GM19043 (cell line): ENCODE measurements around the gene PITPNM1.
"Not testable (repeated sequence)": the region's sequence is repeated elsewhere in the genome, so short reads cannot be mapped to it uniquely, and the experiment has no call there.

Experiments used
- ATAC-seq: cut with Tn5 transposase; IDR thresholded peaks from one replicate; pipeline ENCODE4 v1.9.1; 2021; ENCODE audit warnings: low read depth; ENCODE audit not compliant: unreplicated experiment

The PITPNM1 gene

DNA sequence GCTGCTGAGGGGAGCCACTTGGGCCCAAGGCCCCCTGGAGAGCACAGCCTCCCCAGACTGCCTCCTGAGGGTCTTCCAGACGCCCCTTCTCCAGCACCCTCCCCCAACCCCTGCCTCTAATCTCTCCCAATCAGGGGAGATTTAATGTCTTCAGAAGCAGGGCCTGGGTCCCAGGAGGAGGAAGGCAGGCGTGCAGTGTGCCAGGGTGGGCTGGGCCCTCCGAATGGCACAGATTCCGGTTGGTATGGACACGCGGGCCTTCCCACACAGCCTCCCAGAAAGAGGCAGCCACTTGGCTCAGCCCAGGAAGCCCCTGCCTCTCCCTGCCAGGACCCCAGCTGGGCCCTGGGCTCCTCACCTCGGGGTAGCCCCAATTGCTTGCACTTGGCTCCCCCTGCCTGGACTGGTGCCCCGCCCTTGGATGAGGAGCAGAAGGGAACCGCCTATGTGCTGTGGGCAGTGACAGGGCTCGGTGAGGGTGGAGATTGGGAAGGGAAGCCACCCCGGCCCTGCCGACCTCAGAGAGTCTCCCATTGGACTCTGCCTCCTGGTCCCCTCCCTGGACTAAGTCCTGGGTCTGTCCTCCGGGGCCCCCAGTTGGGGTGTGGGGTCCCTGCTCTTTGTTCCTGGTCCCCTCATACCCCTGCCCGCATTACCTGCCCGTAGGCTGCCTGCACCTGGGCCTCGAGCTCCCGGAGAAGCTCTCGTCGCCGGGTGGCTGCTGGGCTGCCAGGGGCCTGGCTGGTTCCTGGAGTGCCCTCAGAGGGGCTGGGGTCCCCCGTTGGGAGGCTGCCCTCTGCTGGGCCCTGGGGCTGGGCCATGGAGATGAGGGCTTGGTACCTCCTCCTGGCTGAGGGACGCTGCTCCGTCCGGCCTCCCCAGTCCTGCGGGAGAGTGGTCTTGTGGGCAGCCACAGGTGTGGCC, 18.7 kb upstream of the PITPNM1 start:
- ATAC-seq = no peak

DNA sequence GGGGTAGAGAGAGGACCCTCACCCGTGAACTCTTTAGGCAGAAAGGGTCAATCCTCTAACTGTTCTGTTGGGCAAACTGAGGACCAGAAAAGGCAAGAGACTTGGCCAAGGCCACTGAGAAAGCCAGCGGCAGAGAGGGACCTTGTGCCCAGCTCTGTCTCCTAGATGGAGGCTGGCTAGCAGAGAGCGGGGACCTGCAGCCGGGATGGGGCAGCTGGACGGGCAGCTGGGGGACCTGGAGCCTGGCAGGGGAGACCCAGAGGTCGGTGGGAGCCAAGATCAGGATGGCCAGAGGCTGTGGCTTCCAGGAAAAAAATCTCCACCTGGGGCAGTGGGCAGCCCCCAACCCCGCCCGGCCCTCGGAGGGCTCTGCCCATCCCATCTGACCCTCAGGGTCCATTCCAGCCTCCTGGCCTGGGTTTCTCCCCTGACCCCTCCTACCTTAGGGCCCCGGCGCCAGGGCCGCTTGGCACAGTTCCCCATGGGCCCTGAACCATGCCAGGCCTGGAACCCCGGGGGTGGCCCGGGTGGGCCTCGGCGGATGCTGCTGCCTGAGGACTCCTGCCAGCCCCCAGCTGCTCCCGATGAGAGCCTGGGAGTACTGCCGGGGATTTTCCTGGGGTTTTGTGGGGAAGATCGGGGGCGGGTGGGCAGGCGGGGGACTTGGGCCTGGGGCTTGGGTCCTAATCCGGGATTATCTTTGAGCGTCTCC, 17.8 kb upstream of the PITPNM1 start, which contains the start of gene CABP2:
Gene CABP2, minus strand, starts transcription at position 603 of the 712 bp plus-strand sequence. Its CDS starts 120 bp downstream, at position 483.
- no peak for ATAC-seq

DNA sequence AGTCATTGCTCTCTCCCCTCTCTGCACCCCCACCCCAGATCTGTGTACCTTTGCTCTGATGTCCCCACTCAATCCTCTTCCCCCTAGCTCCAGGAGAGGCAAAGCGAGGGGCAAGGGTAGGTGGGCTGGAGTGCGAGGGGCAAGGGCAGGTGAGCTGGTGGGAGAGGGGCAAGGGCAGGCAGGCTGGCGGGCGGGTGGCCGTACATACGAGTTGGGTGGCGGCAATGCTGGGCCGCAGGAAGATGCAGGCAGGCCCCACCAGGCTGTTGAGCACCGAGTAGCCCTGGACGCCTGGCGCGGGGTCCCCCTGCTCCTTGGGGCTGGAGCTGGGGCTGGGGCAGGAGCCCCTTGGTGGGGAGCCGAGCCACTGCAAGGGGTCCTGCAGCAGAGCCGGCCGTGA, 17.2 kb upstream of the PITPNM1 start:
- no peak for ATAC-seq

DNA sequence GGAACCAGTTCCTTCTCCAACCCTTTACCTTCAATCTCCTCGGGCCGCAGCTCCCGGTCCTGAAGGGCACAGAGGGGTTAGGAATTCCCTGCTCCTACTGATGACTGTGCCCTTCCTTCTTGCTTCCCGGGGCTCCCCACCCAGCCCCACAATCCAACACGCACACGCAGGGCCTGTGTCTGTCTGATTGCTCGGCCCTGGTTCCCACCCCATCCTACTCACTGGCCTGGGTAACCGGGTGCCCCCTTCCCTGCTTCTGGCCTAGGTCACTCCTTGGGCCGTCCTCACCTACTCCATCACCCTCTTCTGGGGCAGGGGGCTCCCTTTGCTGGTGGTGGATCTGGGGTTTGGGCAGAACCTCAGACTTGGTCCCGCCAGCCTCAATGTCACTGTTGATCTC, 16.8 kb upstream of the PITPNM1 start:
- no peak for ATAC-seq

DNA sequence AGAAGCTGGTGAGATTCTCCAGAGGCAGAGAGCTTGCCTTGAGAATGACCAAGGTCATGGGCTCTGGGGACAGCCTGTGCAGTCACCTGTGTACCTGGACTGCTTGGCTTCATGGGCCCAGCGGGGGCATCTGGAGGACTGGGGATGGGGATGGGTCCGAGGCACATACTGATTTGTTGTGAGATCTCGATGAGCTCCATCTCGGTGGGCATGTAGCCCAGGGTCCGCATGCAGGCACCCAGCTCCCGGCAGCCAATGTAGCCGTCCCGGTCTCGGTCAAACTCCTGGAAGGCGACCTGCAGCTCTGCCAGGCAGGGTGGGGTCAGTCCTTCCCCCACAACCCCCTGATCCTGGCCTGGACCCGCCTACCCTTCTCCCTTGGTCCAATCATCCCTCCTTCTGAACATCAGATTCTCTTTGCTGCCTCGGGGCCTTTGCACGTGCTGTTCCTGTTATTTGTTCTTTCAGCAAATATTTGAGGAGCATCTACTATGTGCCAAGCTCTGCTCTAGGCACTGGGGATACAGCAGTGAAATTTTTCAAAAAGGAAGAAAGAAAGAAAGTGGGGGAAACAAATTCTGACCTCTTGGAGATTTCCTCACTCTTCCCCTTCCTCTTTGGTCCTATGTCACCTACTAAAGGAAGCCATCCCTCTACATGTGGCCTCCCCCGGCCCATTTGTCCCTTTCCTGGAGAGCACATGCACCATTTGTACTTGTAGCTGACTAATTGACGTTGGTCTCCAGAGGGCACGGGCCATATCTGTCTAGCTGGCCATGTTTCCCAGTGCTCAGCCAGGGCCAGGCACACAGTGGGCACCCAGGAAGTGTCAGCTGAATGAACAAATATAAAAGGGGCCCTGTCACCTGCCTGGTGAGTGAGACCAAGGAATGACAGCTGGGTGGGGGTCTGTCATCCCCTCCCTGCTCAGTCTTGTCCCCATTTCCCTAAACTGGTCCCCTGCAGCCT, 16.0 kb upstream of the PITPNM1 start:
- no peak for ATAC-seq

DNA sequence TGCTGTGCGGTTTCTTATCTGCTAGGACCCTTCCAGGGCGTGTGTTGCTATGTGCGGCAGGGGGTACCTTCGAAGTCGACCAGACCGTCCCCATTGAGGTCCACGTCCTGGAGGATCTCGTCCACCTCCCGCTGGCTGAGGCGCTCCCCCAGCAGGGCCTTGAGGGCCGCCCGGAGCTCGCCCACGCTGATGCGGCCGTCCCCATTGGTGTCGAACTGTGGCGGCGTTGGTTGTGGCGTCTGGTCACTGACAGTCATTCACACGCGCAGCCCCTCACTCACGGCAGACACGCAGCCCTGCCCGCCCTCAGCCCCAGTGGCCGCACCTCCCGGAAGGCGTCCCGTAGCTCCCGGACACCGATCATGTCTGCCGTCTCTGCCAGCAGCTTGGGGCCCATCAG, 14.6 kb upstream of the PITPNM1 start:
- ATAC-seq = no peak

DNA sequence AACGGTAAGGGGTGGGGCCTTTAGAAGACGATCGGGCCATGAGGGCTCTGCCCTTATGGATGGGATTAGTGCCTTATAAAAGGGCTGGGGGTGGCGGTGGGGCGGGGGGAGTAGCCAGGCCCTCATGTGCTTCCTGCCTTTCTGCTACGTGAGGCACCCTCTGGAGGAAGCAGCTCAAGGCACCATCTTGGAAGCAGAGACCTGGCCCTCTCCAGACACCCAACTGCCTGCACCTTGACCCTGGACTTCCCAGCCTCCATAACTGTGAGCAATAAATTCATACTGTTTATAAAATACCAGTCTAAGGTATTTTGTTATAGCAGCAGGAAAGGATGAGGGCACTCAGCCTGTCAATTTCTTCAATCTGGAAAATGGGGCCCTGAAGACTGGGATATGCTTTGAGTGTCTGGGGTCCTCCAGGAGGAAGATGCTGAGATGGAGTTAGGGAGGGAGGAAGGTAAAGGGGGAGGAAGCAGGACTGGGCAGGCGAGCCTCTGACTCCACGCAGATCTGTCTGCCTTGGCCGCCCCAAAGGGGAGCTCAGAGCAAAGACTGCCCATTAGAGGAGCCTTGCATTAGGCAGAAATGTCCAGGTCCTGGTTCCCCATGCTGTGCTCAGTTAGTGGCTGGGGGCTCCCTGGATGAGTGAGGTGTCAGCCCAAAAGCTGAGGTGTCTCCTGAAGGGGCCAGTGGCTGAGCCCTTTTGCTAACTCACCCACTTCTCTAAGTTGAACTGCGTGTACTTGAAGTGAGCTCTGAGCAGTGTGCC, 12.8 kb upstream of the PITPNM1 start:
- no peak for ATAC-seq

DNA sequence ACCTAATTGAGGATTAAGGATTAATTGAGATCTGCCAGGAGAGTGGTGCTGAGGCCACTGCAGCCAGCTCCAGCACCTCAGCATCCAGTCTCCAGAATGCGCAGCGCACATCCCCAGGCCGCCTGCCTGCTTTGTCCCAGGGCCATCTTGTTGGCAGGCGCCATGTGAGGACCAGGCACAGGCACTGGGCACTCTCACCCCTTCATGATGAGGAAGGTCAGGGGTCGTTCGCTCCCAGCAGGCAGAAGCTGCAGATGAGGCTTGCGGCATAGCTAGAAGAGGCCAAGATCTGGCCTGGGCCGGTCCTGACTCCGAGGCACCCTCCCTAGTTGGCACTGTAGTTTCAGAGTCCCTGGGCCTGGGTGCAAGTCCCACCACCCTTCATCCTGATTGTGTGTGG, 11.6 kb upstream of the PITPNM1 start:
- no peak for ATAC-seq

DNA sequence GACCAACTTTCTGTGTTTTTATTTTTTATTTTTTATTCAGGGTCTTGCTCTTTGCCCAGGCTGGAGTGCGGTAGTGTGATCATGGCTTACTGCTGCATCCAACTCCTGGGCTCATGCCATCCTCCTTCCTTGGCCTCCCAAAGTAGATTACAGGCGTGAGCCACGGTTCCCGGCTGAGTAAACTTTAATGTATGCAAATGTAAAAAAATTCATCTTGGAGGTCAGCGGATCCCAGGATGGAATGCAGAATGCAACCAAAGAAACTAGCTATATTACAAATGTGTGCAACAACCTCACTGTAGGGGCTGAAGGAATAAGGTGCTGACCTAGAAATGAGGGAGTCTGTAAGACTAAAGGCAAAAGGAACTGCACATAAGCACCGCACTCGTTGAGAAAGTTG, 9.0 kb upstream of the PITPNM1 start:
- no peak for ATAC-seq

DNA sequence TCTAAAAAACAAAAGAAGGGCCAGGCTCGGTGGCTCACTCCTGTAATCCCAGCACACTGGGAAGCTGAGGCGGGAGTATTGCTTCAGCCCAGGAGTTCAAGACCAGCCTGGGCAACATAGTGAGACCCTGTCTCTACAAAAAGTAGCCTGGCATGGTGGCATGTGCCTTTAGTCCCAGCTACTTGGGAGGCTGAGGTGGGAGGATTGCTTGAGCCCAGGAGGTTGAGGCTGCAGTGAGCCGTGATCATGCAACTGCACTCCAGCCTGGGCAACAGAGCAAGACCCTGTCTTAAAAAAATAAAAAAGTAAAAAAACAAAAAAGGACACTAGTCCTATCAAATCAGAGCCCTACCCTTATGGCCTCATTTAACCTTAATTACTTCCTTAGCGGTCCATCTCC, 6.4 kb upstream of the PITPNM1 start:
- not testable (repeated sequence) for ATAC-seq

DNA sequence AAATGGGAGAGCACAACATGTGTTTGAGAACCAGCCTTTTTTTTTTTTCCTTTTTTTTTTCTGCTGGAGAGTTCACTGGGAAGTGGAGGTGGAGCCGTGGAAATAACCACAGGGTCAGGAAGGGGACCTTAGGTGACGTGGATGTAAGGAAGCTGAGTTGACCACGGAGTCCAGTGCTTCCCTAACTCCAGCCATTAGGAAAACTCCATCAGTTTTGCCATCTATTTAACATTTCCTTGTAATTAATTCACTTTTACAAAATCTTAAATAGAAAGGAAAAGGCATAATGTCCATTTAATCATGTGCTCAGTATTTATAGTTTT, 4.8 kb upstream of the PITPNM1 start:
- no peak for ATAC-seq

DNA sequence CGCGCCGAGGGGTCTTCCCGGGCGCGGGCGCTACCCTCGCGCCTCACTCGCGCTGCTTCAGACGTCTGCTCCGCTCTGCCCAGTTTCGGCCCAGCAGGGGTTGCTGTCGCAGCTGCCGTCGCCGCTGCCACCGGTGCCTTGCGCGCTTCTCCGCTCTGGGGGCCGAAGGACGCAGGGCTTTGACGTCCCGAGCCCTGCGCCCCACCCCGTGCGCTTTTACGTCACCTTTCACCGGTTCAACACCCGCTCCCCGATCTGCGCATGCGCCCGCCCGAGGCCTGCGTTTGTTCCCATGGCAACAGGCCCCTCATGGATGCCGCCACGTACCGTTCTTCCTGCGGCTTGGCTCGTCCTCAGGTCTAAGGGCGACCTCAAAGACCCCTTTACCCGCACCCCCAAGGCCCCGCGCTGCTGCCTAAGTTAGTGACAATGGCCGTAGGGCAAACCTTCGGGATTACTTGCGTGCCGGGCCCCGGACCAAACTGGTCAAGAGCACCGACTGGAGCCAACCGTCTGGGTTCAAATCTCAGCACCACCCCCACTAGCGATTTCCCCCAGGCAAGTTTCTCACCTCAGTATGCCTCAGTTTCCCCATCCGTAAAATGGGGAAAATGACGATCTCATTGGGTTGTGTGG, 3.4 kb upstream of the PITPNM1 start:
- peak; percentile 30 for ATAC-seq

DNA sequence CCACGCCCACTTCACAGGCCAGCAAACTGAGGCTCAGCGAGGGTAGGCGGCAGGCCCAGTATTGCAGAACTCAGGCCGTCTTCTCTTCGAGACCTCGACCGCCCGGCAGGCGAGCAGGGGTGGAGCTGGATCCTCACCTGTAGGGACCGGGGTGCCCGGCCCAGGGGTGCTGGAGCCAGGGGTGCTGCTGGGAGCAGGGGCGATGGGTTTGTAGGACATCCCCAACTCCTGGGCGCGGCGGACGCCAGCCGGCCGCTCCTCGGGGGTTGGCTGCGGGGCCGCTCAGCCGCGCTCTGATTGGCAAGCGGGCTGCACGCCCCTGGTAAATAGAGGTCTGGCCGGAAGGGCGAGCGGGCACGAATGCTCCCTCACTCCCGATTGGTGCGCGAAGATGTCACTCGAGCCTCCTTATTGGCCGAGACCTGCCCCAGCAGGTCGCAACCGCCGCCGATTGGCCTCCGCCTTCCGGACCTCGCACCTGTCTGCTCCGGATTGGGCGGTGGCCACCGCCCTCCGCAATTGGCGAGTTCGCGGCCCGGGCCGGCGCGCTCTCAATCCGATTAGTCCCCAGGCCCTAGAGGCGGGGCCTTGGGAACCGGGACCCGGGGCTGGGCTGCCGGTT, 2.8 kb upstream of the PITPNM1 start, which contains the start of gene CDK2AP2:
Gene CDK2AP2, minus strand, starts transcription at position 299 of the 622 bp plus-strand sequence. Its CDS starts 80 bp downstream, at position 219.
- ATAC-seq = peak; percentile 70

DNA sequence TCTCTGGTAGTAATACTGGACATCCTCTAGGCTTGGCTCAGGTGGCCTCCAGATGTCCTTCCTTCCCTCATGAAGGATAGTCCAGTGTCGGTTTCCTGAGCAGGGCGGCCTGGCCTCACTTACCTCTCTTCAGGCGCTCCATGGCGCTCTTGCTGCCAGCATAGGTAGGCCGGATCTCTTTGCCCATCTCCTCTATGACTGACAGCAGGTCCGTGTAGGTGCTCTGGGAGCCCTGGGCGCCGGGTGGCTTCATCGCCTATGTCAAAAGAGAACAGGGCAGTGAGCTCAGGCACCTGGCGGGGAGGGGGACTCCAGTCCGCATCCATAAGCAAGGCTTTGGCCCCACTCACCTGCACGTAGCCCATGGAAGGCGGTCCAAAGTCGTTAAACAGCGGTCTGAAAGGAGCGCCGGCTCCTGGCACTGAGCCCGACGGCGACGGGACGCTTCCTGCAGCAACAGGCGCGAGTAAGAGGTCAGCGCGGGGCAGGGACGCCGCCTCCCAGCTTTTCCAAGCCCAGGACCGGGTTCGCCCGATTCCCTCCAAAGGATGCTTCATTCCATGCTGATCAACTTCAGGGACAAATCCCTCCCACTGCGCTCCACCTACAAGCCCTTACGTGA, 2.2 kb upstream of the PITPNM1 start:
- no peak for ATAC-seq

DNA sequence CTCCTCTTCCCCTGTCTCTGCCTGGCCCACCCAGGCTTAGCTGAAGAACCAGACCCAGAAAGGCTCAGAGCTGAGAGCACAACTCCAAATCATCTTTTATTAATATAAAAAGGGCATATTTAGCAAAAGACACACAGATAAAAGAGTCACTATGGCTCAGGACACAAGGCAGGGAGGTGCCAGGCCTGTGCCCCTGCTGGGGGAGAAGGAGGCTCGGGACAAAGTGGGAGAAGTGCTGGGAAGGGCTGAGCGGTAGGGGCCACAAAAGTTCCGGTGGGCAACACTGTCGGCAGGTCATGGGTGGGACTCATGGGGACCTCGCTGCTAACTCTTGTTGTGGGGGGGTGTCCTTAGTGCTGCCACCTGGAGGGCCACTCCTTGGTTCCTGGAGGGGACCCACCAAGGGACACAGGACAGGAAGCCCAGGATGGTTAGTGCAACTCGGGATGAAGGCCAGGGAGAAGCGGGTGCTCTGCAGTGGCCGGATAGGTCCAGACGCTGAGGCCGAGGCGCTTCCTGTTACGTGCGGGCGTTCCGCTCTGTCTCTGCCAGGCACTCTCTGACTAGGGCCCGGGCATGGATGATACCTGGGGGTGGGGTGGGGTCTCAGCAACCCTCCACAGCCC, 1.4 kb upstream of the PITPNM1 start:
- no peak for ATAC-seq

DNA sequence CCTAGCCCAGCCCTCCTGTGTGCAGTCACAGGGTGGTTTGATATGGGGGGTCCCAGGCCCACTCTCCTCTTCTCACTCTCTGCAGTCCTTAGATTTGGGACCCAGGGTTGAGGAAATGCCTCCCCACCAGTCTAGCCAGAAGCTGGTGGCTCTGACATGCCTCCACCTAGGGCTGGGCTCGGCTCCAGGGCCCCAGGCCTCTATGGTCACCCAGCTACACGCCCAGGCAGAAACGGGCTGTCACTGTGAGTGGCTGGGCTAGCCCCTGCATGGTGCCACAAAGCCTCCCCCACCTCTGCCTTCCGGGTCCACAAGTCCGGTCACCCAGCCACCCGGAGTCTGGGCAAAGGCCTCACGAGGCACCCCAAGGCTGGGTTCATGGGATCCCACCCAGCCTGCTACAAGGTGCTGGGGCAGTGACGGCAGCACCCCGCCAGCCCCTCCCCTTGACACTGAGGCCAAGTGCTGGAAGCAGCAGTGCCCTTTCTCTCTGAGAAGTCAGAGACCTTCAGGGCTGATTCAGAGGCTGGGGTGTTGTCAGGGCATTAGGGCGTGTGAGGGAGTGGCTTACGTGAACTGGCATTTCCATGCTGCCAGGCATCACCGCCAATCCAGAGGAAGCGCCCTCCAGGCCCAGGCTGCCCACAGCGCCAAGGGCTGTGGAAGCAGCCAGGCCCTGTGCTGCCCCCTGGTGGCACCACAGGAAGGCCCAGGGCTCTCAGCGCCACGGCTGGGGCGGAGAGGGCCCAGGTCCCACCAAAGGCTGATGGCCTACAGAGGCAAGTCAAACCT, 638 bp upstream of the PITPNM1 start:
- no peak for ATAC-seq
